H9 (cell line): ENCODE measurements around the gene TRIM67. TPM values are rescaled to one million over a fixed set of nuclear protein-coding genes. Genes with fewer than 3 reads are reported as not detected.

Experiments used
- DNase-seq: peaks from one replicate; pipeline ENCODE4 v3.0.0-alpha.2; 2017
- H2AFZ ChIP-seq: one replicate; pipeline ENCODE4 v1.6.1; 2013; ENCODE audit warnings: mild to moderate bottlenecking, low read length, control low read depth, moderate library complexity
- H2AK5ac ChIP-seq: 2 replicates; pipeline ENCODE4 v1.6.1; 2013; ENCODE audit warnings: low read length, control low read depth, mixed read lengths; ENCODE audit not compliant: insufficient read length
- H2BK120ac ChIP-seq: one replicate; pipeline ENCODE4 v1.6.1; 2013; ENCODE audit warnings: low read depth, mild to moderate bottlenecking, low read length, control low read depth, inconsistent platforms; ENCODE audit not compliant: poor library complexity, severe bottlenecking
- H2BK12ac ChIP-seq: 2 replicates; pipeline ENCODE4 v1.6.1; 2013; ENCODE audit warnings: low read length, control low read depth, mixed read lengths, low read depth; ENCODE audit not compliant: insufficient read length
- H2BK15ac ChIP-seq: 2 replicates; pipeline ENCODE4 v1.6.1; 2013; ENCODE audit warnings: low read depth, low read length, control low read depth
- H2BK20ac ChIP-seq: one replicate; pipeline ENCODE4 v1.6.1; 2013; ENCODE audit warnings: low read depth, mild to moderate bottlenecking, low read length, control low read depth, inconsistent platforms; ENCODE audit not compliant: poor library complexity, severe bottlenecking
- H2BK5ac ChIP-seq: 2 replicates; pipeline ENCODE4 v1.6.1; 2013; ENCODE audit warnings: low read length, control low read depth, mixed read lengths; ENCODE audit not compliant: insufficient read length
- H3K14ac ChIP-seq: 2 replicates; pipeline ENCODE4 v1.6.1; 2013; ENCODE audit warnings: low read length, control low read depth; ENCODE audit not compliant: insufficient read depth
- H3K18ac ChIP-seq: 2 replicates; pipeline ENCODE4 v1.6.1; 2013; ENCODE audit warnings: low read depth, mild to moderate bottlenecking, mixed read lengths, low read length, control low read depth; ENCODE audit not compliant: insufficient read length
- H3K23ac ChIP-seq: 2 replicates; pipeline ENCODE4 v1.6.1; 2013; ENCODE audit warnings: low read length, control low read depth, mixed read lengths, low read depth; ENCODE audit not compliant: insufficient read length
- H3K23me2 ChIP-seq: 2 replicates; pipeline ENCODE4 v1.6.1; 2013; ENCODE audit warnings: low read depth, mild to moderate bottlenecking, mixed read lengths, low read length, control low read depth; ENCODE audit not compliant: insufficient read length, poor library complexity, severe bottlenecking
- H3K27ac ChIP-seq: 2 replicates; pipeline ENCODE4 v1.5.1; 2013; ENCODE audit warnings: low read length, control low read depth, mixed read lengths, low read depth; ENCODE audit not compliant: insufficient read length
- H3K27me3 ChIP-seq: 2 replicates; pipeline ENCODE4 v1.6.1; 2013; ENCODE audit warnings: low read length, control low read depth, inconsistent platforms; ENCODE audit not compliant: insufficient read depth
- H3K4ac ChIP-seq: 2 replicates; pipeline ENCODE4 v1.6.1; 2013; ENCODE audit warnings: low read depth, mild to moderate bottlenecking, control low read depth, inconsistent platforms, low read length, moderate library complexity
- H3K4me1 ChIP-seq: 2 replicates; pipeline ENCODE4 v1.6.1; 2013; ENCODE audit warnings: low read length, control low read depth, inconsistent platforms; ENCODE audit not compliant: insufficient read depth
- H3K4me2 ChIP-seq: 2 replicates; pipeline ENCODE4 v1.6.1; 2013; ENCODE audit warnings: low read length, control low read depth, mixed read lengths; ENCODE audit not compliant: insufficient read length, insufficient read depth
- H3K56ac ChIP-seq: 2 replicates; pipeline ENCODE4 v1.6.1; 2013; ENCODE audit warnings: low read depth, mild to moderate bottlenecking, mixed read lengths, low read length, control low read depth; ENCODE audit not compliant: insufficient read length
- H3K79me1 ChIP-seq: 2 replicates; pipeline ENCODE4 v1.6.1; 2013; ENCODE audit warnings: low read depth, mild to moderate bottlenecking, moderate library complexity, low read length, control low read depth, inconsistent platforms; ENCODE audit not compliant: insufficient read depth, poor library complexity, severe bottlenecking
- H3K79me2 ChIP-seq: 2 replicates; pipeline ENCODE4 v1.6.1; 2013; ENCODE audit warnings: low read length, control low read depth, inconsistent platforms; ENCODE audit not compliant: insufficient read depth
- H3K9ac ChIP-seq: 2 replicates; pipeline ENCODE4 v1.6.1; 2013; ENCODE audit warnings: low read length, control low read depth, mixed read lengths; ENCODE audit not compliant: insufficient read length; ENCODE audit errors: extremely low read depth
- H3K9me3 ChIP-seq: one replicate; pipeline ENCODE4 v1.6.1; 2013; ENCODE audit warnings: low read depth, low read length, inconsistent platforms; ENCODE audit not compliant: control insufficient read depth
- H3T11ph ChIP-seq: one replicate; pipeline ENCODE4 v1.6.1; 2013; ENCODE audit warnings: mild to moderate bottlenecking, low read length, control low read depth, inconsistent platforms
- H4K20me1 ChIP-seq: one replicate; pipeline ENCODE4 v1.6.1; 2013; ENCODE audit not compliant: control insufficient read depth, insufficient read length, insufficient read depth
- H4K5ac ChIP-seq: 2 replicates; pipeline ENCODE4 v1.6.1; 2013; ENCODE audit warnings: low read depth, mild to moderate bottlenecking, mixed read lengths, low read length, control low read depth; ENCODE audit not compliant: insufficient read length
- H4K8ac ChIP-seq: replicated peaks from 2 replicates; pipeline ENCODE4 v1.6.1; 2013; ENCODE audit warnings: low read length, control low read depth, mixed read lengths, low read depth; ENCODE audit not compliant: insufficient read length
- H4K91ac ChIP-seq: 2 replicates; pipeline ENCODE4 v1.6.1; 2013; ENCODE audit warnings: low read depth, mild to moderate bottlenecking, moderate library complexity, mixed read lengths, low read length, control low read depth; ENCODE audit not compliant: insufficient read length
- H3K27ac Mint-ChIP-seq, 3 experiments: 2 replicates in 2 of 3; 3 replicates in 1 of 3; pipeline ENCODE4 v1.8.0; 2020 to 2021; ENCODE audit warnings: mixed read lengths in 3 of 3, mild to moderate bottlenecking in 1 of 3, moderate library complexity in 1 of 3
- H3K27me3 Mint-ChIP-seq: 2 replicates; pipeline ENCODE4 v1.8.0; 2021; ENCODE audit warnings: low read depth, mild to moderate bottlenecking, moderate library complexity, mixed read lengths
- H3K36me3 Mint-ChIP-seq, 3 experiments: 2 replicates in 2 of 3; 3 replicates in 1 of 3; pipeline ENCODE4 v1.8.0; 2020 to 2021; ENCODE audit warnings: low read depth in 3 of 3, mixed read lengths in 3 of 3; ENCODE audit not compliant: insufficient read depth in 1 of 3
- H3K4me1 Mint-ChIP-seq, 2 experiments: 2 replicates each; pipeline ENCODE4 v1.8.0; 2020; ENCODE audit warnings: mixed read lengths in 2 of 2
- H3K4me3 Mint-ChIP-seq, 2 experiments: 2 replicates in 1 of 2; 3 replicates in 1 of 2; pipeline ENCODE4 v1.8.0; 2020 to 2021; ENCODE audit warnings: mild to moderate bottlenecking in 2 of 2, mixed read lengths in 2 of 2, moderate library complexity in 1 of 2
- H3K9me3 Mint-ChIP-seq, 2 experiments: 2 replicates in 1 of 2; 3 replicates in 1 of 2; pipeline ENCODE4 v1.8.0; 2020; ENCODE audit warnings: mild to moderate bottlenecking in 2 of 2, mixed read lengths in 2 of 2, moderate library complexity in 1 of 2
- CTCF ChIP-seq: fragments of 200-600 bp; sonication (generic); conservative IDR thresholded peaks from 3 replicates; pipeline ENCODE4 v1.8.0; 2021; ENCODE audit warnings: antibody characterized with exemption, mild to moderate bottlenecking
- WGBS: extraction: QIAGEN DNeasy Blood & Tissue Kit; methylation state at CpG from one replicate; pipeline ENCODE4 v1.1.7; 2013; ENCODE audit warnings: missing lambda C conversion rate, low lambda C conversion rate, mixed read lengths; ENCODE audit not compliant: insufficient read length; ENCODE audit errors: extremely low coverage; 5-methylcytosine and 5-hydroxymethylcytosine counted together
- total RNA-seq: library from RNA; stranded (reverse); gene quantifications from 2 replicates; pipeline ENCODE4 v1.2.1, GENCODE V29; 2021

TRIM67 gene
- total RNA-seq, 1 experiment from 2014 or later: not detected

- no peak for TF ChIP-seq CTCF
- Histone ChIP-seq H3T11ph (no peak overlapping the region), H4K91ac (no peak overlapping the region), H2BK120ac (no peak overlapping the region), H3K27me3 (no peaks in the 10 kb centered on the region; the same call in 1 of the 2 replicates), H3K4me2 (no peak overlapping the region), H2AFZ (no peak overlapping the region), H4K20me1 (no peaks in the 10 kb centered on the region), H3K4me1 (no peaks in the 10 kb centered on the region), H2BK12ac (no peak overlapping the region), H3K79me2 (no peaks in the 10 kb centered on the region), H3K9me3 (no peaks in the 10 kb centered on the region), H3K9ac (no peak overlapping the region), H4K5ac (no peak overlapping the region), H2BK20ac (no peak overlapping the region), H2BK5ac (no peak overlapping the region), H3K14ac (no peak overlapping the region; the same call in 1 of the 2 replicates), H3K23ac (no peak overlapping the region), H2AK5ac (no peak overlapping the region), H4K8ac (no peak overlapping the region), H3K4ac (no peak overlapping the region), H3K27ac (no peak overlapping the region), H2BK15ac (no peak overlapping the region), H3K23me2 (no peaks in the 10 kb centered on the region), H3K79me1 (no peaks in the 10 kb centered on the region), H3K18ac (no peak overlapping the region), H3K56ac (no peak overlapping the region)
- peaks cover 90% of the 10 kb centered on the region for H3K27me3 Mint-ChIP-seq
- no CpG with 5 or more reads among the region's 3 CpGs for WGBS
- no peak overlapping the region for H3K27ac Mint-ChIP-seq
- H3K4me1 Mint-ChIP-seq: peaks cover 27 to 29% of the 10 kb centered on the region in 2 experiments
- no peak overlapping the region for H3K4me3 Mint-ChIP-seq
- DNase-seq: no peak
- H3K36me3 Mint-ChIP-seq: peaks cover 0 to 11% (median 0%) of the 10 kb centered on the region in 3 experiments; a peak in 3 of 7 replicates
- H3K9me3 Mint-ChIP-seq: peaks cover 7 to 10% of the 10 kb centered on the region in 2 experiments; a peak in 4 of 5 replicates
Observed at GRCh38 chr1:231188072-231188471, 26.2 kb downstream of the TRIM67 start.
